GM10266 (cell line): Measurements from ENCODE around the gene MSANTD7.
A peak's percentile ranks its signal among the peaks of the same experiment; 100 is the strongest.
"Not testable (repeated sequence)": the region's sequence is repeated elsewhere in the genome, so short reads cannot be mapped to it uniquely, and the experiment has no call there.

Source experiments
- DNase-seq: peaks from one replicate; pipeline ENCODE4 v3.0.0; 2012; ENCODE audit errors: extremely low spot score
- TF ChIP-seq, protein P1 (sequence below): IDR thresholded peaks from 2 replicates; pipeline ENCODE4 v1.5.1; 2012; ENCODE audit warnings: mild to moderate bottlenecking, low read depth; ENCODE audit not compliant: control insufficient read depth, insufficient read depth; ENCODE audit errors: missing control alignments

The MSANTD7 gene

DNA sequence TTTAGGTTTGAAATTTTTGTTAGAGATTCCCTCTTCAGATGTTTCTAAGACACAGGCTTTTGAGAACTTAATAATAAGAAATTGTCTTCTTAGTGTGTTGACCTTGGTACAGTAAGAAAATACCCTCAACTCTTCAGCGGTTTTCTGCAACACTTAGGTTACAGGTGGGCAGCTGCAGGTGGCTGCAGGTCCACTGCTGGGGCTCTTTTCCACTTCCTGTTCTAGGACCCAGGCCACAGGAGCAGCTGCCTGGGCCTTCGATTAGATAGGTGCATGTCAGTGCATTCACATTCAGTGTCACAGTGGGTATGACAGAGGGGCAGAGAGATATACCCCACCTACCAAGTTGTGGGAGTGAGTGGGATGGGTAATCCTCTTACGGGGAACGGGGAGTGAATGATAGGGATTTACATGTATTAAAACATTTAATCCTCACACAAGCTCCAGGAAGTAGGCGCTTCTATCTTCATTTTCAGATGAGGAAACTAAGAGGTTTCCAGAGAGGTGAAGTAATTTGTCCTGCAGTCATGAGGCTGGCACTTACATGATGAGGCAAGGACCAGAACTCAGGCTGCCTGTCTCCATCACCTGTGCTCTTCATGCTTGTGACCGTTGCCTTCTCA lies 20.3 kb downstream of the MSANTD7 start:
- TF ChIP-seq, protein P1, sequence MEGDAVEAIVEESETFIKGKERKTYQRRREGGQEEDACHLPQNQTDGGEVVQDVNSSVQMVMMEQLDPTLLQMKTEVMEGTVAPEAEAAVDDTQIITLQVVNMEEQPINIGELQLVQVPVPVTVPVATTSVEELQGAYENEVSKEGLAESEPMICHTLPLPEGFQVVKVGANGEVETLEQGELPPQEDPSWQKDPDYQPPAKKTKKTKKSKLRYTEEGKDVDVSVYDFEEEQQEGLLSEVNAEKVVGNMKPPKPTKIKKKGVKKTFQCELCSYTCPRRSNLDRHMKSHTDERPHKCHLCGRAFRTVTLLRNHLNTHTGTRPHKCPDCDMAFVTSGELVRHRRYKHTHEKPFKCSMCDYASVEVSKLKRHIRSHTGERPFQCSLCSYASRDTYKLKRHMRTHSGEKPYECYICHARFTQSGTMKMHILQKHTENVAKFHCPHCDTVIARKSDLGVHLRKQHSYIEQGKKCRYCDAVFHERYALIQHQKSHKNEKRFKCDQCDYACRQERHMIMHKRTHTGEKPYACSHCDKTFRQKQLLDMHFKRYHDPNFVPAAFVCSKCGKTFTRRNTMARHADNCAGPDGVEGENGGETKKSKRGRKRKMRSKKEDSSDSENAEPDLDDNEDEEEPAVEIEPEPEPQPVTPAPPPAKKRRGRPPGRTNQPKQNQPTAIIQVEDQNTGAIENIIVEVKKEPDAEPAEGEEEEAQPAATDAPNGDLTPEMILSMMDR: no peak
- DNase-seq: no peak

DNA sequence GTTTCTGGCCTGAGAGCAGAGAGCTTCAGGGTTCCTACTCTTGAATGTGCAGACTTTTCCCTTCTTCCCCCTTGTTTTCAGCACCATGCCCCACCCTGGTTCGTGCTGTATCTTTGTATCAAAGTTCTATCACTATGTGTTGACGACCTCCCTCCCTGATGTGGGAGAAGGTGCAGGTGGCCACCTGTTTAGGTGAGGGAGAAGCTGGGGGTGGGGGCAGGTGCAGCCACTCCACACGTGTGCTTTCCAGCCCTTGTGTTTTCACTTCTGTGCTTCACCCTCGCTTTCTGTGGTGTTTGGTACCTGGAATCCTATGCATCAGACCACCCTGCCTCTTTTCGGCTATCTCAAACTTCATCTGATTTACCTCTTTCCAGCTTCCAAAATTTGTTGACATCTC lies 20.9 kb downstream of the MSANTD7 start:
- DNase-seq: no peak
- TF ChIP-seq, protein P1: no peak

DNA sequence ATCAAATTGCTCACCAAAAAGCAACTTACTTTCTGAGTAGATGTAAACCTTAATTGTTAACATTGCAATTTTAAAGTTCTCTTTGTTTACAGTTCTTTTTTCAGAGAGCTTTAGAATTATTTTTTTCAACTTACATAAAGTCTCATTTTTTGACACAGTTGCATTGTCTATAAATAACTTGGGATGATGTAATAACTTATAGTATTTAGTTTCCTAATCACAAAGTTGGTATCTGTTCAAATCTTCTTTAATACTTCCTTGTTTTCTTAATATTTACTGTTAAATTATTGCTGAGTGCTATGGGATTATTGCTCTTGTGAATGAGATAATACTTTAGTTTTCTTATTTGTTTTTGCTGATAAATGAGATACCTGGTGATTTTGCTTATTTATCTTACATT lies 21.7 kb downstream of the MSANTD7 start:
- DNase-seq: no peak
- TF ChIP-seq, protein P1: no peak

DNA sequence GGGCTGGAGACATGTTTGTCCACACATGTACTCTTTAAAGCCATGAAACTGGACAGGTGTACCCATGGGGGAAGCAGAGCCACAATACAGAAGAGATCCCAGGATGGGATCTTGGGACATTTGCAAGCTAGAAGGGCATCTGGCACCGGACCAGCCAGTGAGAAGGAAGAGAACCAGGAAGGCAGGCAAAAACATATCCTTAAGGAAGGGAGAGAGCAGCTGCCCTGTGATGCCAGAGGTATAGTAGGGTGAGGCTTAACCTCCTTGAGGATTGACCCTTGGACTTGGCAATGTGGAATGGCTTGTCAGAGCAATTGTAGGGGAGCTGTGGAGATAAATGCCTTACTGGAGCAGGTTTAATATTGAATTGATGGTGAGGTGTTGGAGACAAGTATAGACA lies 22.7 kb downstream of the MSANTD7 start:
- no peak for DNase-seq
- TF ChIP-seq, protein P1: no peak

DNA sequence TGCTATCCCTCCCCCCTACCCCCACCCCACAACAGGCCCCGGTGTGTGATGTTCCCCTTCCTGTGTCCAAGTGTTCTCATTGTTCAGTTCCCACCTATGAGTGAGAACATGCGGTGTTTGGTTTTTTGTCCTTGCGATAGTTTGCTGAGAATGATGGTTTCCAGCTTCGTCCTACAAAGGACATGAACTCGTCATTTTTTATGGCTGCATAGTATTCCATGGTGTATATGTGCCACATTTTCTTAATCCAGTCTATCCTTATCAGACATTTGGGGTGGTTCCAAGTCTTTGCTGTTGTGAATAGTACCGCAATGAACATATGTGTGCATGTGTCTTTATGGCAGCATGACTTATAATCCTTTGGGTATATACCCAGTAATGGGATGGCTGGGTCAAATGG lies 26.4 kb downstream of the MSANTD7 start:
- not testable (repeated sequence) for DNase-seq

DNA sequence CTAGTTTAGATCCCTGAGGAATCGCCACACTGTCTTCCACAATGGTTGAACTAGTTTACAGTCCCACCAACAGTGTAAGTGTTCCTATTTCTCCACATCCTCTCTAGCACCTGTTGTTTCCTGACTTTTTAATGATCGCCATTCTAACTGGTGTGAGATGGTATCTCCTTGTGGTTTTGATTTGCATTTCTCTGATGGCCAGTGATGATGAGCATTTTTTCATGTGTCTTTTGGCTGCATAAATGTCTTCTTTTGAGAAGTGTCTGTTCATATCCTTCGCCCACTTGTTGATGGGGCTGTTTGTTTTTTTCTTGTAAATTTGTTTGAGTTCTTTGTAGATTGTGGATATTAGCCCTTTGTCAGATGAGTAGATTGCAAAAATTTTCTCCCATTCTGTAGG lies 26.8 kb downstream of the MSANTD7 start:
- not testable (repeated sequence) for DNase-seq

DNA sequence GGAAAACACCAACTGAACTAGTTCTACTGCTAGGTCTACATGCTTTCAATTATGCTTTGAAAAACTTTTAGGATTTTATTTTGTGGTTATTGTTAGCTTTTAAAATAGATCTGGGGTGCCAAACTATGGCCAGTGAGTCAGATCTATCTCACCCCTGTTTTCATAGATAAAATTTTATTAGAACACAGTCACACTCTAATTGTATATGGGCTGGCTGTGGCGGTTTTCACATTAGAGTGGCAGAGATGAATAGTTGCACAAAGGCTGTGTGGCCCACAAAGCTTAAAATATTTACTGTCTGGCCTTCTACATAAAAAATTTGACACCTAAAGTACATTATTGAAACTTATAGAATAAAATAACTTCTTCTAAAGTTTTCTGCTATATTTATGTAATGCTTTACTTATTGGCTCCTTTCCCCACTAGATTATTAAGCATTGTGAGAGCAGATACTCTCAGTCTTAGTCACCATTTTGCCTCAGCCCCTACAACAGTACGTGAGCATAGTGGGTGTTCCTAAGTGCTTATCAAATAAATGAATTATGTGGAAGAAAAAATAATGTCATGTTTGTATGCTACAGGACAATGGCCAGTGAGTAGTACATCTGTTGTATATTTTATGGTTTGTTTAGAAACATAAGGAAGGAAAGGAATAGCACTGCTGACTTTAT lies 35.1 kb downstream of the MSANTD7 start:
- TF ChIP-seq, protein P1: no peak
- peak; percentile 33 for DNase-seq

DNA sequence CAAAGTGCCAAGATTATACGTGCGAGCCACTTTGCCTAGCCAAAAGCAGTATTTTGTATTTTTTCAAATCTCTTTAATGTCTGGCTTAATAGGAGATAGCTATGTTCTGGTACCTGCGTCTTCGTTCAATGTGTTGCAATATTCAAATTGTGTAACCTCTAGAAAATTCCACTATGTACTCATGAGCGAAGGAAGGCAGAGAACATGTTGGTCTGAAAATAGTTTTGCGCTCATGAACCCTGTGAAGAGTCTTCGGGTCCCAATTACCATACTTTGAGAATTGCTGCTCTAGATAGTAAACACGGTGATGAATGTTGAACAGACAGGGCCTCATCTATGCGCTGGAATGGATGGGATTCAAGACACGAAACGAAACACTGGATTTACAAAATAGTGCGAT lies 37.8 kb downstream of the MSANTD7 start:
- no peak for DNase-seq
- TF ChIP-seq, protein P1: no peak
